GM21390 (cell line): ENCODE results near the gene EN2.

Source experiments
- ATAC-seq: cut with Tn5 transposase; IDR thresholded peaks from one replicate; pipeline ENCODE4 v1.9.1; 2021; ENCODE audit not compliant: unreplicated experiment

EN2 gene

DNA sequence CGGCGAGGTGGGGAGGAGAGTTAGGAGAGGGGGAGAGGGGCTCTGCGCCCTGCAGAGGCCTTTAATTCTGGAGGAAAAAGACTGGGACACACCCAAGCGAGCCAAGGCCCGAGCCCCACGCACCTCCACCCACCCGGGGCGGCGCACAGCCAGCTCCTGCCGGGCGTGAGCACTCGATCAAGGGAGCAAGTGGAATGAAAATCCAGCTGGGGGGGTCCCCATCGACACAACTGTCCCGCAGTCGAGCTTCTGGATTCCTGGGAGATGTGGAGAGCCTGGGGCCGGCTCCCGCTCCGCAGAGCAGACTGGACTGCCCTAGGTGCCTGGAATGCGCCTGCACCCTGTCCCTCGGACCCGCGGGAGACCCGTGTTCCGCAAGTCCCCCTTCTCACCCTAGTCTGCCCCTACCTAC lies 7.4 kb upstream of the EN2 start:
- ATAC-seq: no peak

DNA sequence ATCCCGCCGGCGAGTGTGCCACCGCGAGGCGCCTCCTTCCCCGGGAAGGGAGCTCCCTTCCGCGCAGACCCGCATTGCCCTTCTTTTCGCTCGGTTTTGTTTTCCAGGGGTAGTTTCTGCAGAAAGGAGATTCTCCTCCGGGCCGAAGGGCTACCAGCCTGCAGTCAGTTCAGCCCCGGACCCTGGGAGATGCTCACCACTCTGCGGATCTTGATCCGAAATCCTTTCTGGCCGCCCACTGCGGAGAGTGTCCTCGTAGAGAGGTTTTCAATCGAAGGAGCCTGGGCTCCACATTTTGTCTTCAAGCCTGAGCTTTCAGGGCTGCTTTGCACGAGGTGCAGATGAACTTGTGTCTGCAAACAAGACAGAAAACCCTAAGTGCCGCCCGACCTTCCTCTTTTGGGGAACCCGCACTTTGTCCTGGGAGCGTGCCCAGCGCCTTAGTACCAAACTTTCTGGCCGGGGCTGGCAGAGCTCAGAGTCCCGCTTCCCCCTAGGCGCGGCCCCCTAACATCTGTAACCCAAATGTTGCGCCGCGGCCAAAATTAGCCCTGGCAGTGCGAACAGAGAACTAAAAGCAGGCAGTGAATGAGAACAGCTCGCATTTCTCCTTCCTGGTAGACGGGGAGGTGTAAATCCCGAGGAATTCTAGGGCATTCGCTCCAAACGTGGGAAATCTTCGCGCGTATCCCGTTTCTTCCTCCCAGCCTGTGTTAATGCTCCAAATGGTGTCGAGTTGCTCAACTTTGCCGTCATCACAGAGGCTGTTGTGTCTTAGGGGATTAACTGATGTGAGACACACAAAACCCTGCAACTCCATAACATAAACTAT lies 6.7 kb upstream of the EN2 start:
- no peak for ATAC-seq

DNA sequence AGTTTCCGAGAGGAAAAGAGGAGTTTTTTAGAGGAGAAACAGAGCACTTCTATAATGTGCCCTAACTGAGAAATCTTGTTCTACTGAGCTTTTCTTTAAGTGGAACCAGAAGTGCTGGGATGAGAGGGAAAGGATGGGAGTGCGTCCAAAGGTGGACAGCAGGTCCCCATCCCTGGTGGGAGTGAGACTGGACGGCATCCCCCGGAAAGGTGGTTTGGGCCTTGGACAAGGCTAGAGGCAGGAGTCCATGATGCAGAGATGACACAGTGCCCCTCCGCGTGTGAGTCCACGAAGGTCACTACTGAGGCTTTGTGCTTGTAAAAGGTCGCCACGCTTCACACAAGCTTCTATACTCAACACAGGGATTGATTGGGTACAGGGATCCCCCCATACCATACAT lies 6.1 kb upstream of the EN2 start:
- no peak for ATAC-seq

DNA sequence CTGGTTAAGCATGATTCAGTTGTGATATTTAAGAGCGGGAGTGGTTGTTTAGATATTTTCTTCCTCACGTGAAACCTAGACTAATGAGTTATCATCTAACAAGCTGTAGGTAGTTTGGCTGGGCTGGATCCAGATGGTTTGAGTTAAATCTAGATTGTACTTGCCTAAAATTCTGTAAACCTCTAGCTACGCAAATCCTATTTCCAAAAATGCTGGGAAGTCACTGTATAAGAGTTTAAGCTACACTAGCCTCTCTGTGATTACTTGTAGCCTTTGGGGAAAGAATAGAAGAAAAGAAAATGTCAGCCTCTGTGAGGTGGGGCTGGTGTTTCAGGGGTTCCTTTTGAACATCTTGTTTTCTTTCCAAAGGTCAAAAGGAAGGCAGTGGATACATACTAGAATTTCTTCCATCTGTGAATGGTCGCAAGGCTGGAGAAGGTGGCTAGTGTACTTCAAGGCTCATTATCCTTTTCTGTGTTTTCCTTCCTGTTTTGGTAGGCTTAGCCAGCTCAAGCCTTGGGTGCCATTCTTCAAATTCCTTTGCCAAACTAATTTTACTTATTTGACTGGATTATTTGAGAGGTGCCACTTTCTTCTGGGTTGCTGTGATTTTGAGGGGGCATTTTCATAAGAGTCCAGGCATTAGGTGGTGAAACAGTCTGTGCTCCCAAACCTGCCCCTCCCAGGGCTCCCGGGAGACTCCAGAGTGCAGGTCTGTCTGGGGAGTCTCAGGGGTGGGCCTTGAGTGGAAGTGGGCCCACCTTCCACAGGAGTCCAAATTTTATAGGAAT lies 5.2 kb upstream of the EN2 start:
- ATAC-seq: no peak

GRCh38 chr7:155453296-155454182 lies 4.4 kb upstream of the EN2 start:
- no peak for ATAC-seq

DNA sequence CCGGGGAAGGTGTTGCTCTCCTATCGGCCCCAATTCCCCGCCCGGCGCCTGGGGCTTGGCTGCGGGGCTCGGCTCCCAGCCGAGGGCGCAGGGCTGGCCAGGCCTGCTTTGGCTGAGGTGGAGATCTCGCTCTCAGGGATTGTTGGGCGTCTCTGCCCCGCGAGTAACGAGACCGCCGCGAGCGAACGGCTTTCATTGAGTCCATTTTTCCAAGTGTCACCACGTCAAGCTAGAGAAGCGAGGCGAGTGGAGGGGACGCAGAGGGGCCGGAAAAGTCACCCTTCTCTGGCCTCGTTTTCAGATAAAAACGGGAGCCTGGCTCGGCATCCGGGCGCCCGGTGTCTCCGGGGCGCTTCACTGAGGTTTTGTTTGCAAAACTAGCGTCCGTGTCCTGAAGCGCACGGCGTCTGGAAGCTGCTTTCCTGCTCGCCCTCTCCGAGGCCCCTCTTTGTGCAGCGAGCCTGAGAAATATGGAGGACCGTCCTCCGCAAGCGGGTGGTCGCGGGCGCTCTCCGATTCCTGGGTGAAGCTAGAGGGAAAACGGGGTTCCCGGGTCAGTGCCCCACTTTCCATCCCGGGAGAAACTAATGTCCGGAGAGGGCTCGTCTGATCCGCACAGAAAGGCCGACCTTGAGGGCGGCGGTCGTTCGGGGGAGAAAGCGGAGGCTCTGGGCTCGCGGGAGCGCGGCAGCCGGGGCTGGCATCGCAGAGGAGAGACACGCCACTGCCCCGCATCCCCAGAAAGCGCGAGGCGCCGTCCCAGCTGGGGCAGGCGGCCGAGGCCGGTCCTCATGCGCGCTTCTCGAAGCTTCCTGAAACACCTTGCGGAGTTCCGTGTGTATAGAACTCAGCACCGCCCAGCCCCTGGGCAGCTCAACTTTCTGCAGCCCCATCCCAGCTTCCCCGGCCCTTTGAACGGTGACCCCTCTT lies 3.5 kb upstream of the EN2 start:
- no peak for ATAC-seq

DNA sequence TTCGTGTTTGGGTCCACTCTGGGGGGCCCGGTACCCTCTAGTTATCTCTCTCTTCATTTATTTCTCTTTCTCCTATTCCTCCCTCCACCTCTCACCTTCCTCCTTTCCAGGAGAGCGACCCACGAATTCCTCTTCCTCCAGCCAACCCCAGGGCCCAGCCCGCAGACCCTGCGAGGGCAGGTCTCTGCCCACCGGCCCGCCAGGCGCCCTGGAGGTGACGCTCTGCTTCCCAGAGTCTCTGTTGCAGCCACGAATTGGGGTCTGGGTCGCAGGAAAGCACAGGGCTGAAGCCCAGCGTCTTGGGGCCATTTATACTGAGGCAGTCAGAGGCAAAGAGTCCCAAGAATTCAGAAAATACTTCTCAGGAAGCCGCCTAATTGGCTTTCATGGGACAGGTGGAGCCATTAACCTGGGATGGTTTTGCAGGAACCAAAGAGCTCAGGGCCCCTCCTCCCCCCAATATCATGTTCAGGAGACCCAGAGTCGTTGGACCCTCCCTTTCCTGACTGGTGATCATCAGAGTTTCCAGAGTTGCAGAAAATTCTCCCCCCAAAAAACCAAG lies 2.7 kb upstream of the EN2 start:
- no peak for ATAC-seq

DNA sequence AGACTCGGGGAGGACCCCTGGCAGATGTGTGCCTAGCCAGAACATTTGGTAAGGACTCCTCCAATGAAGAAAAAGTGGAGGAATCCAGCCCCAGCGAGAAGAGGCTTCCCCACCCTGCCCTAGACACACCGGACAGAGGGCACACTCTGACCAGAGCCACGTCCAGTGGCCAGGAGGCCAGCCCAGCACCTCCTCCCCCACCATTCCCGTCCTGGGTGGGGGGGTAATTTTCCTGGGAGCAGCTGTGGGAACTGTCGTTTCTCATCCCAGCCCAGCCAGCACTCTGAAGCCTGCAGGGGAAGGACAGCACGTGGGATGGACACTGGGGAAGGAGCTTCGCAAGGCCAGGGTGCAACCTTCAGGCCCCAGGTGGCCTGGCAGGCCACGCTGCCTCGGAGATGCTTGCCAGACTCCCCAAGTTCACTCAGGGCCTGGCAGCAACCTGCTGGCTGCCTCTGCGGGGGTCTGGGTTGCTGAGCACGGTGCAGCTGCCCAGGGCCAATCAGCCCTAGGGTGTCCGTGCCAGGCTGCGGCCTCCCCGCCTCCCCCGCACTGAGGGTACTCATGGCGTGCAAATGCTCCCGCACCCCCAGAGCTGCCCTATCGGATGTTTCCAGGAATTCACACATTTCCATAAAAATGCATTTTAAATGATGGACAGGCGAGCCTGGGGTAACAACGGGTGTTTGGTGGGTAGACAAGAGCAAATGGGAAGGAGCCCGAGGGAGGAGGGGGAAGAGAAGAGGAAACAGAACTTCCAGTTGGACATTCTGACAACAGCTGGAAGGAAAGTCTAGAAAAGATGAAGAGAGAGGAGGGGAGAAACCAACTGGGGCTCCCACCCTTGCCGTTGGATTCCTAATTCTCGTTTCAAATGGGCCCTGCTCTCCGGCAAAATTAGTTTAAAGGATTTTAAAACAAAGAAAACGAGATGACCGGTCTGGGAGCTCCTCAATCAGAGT lies 1.9 kb upstream of the EN2 start:
- ATAC-seq: no peak

DNA sequence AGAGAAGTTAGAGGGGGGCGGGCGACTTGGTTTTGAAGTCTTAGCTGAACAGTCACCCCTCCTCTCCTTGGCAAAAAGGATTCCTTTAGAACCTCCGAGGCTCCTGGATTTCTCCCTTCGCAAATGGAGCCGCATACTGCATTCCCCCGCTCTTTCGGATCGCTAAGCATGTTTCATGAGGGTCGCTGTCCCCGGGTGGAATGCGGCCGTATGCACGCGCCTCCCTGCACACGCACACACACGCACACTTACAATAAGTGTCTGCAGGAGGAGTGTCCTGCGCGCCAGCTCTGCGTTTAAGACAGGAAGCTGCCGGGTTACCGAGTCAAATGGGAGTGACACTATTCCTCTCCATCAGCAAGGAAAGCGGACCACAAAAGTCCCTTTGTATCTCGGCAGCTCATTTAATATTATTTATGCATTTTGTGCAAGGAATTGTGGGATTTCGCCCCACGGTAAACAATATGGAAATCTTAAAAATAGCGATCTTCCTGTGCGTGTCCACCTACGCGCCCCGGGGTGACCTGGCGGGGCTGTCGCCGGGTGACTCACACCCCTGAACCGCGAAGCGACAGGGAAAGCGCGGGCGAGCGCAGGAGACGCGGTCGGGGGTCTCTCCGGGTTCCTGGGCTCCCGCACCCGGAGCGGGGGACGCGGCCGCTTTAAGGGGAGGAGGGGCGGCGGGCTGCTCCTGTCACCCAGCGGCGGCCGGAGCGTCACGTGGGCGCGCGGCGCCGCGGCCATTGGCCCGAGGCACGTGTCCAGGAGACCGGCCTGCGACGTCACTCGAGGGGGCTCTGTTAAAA lies 988 bp upstream of the EN2 start:
- no peak for ATAC-seq

DNA sequence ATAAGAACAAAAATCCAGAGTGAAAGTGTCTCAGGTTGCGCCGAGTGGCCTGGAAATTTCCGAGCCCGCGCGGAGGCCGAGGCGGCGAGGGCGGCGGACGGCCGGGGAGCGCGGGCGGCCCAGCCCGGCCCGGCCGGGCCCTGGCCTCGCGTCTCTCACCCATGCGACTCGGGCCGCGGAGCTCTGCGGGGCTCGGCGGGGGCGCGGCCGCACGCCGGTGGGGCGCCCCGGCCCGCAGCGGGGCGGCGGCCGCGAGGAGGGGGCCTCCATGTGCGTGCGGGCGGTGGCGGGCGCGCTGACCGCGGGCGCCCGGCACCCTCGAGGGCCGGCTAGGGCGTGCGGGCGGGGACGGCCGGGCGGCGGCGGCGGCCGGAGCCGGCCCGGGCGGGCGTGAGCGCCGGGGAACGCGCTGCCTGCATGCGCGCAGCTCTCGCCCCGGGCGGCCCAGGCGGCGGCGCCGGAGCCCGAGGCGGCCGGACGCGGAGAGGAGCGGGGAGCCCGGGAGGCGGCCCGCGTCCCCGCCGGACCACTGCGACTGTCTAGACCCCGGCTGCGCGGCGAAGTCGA lies 302 bp upstream of the EN2 start:
- ATAC-seq: no peak

DNA sequence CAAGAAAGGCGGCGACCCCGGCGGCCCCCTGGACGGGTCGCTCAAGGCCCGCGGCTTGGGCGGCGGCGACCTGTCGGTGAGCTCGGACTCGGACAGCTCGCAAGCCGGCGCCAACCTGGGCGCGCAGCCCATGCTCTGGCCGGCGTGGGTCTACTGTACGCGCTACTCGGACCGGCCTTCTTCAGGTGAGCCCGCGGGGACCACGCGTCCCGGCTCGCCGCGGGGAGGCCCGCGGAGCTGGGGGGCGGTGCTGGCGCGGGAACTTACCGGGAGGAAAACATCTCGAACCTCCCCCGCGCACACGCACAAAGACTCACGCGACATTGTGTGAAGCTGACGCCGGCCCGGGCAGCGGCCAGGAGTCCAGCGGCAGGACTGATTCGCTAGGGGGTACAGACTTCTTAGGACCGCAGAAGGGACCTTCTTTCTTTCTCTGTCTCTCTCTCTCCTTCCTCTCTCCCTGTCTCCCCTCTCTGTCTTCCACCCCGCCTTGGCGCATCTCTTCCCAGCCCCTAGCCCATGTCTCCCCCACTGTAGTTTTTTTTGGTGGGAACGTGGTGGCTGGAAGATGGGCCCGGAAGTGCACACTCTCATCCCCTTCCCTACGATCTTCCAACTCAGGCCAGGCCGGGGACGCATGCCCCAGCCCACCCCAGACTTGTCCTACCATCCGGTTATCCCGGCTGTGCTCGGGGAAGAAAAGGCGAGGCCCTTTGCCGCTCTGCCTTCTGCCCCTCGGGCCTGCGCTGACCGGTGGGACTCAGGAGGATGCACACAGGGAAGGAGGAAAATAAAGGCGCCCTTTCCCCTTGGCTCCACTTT lies 1.2 kb downstream of the EN2 start:
- ATAC-seq: no peak

DNA sequence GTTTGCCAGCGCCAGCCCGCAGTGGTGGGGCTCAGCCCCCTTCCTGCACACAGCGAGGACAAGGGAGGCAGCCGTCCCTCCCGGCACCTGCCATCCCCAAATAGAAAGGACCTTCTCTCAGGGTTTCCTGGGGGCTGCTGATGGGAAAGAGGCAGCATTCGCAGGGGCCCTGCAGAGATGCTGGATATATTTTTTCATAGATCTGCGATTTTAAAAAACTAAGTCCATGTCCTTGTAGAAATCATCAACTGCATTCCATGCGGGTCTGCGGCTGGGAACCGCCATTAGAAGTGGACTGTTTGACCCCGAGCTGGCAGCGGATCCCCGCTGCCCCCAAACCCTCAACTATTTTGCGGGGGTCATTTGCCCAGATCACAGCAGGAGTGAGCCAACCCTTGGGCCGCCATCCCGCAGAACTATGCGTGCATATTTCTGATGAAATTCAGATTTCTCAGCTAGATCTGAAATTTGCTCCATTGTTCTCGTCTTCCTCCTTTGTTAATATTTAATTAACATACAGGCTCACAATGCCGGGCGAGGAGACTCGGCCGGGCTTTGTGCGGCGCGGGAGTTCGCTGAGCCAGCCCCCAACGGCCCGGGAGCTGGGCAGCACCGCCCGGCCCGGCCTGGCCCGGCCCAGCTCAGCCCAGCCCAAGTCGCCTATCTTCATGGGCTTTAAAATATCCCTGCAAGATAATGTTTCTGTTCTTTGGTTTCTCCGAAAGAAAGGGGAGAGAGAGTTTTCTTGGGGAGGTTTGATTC lies 2.0 kb downstream of the EN2 start:
- ATAC-seq: no peak

DNA sequence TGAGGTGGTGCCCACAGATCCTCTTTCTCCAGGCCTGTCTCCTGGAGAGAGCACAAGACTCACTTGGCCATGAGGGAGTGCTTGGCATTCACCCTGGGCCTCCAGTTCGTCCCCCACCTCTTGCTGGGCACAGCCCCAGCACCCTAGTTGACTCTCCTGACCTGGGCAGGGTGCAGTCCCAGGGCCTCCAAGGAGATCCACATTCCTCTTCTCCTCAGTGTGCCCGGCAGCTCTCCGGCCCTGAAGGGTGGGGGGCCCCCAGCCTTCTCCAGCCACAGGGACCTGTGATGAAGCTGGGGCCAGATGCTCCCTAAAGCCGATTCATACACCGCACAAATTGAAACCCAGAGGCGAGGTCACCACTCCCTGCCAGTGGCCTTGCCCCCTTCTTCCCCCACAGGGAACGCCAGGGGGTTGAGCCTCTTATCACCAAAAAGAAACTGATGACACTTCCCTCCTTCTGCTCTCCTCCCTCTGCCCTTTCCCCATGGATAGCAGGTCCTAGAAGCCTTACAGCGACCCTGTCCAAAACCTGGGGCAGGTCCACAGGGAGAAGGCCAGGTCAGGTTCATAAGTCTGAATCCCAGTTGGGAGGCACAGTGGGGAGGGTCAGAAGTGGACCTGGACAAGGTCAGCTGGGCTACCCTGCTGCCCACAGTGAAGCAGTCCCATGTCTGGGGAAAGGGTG lies 3.1 kb downstream of the EN2 start:
- ATAC-seq: no peak

DNA sequence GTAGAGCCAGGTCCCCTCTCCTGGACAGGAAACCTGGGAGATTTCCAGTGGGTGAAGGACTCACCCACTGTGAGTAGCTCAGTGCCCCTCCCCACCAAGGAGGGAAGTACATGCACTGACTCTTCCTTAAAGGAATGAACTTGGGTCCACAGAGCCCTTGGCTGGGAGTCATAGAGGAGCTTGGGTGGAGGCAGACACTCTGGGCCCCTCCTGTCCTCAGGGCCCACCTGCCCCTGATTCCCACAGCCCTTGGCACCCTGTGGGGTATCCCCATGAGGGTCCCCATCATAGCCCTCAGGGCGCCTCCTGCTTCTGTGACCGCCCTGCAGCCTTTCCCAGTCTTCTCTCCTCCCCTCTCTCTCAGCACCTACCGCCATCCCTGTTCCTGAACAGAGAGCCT lies 3.7 kb downstream of the EN2 start:
- ATAC-seq: no peak

GRCh38 chr7:155462163-155462735 lies 4.3 kb downstream of the EN2 start:
- no peak for ATAC-seq
